NCI-H2029 (cell line): Measurements from ENCODE around the gene PRKAG2.

Experiments
- DNase-seq: peaks from one replicate; lab custom pipeline; 2025; lab: John Stamatoyannopoulos, UW

PRKAG2 gene

DNA sequence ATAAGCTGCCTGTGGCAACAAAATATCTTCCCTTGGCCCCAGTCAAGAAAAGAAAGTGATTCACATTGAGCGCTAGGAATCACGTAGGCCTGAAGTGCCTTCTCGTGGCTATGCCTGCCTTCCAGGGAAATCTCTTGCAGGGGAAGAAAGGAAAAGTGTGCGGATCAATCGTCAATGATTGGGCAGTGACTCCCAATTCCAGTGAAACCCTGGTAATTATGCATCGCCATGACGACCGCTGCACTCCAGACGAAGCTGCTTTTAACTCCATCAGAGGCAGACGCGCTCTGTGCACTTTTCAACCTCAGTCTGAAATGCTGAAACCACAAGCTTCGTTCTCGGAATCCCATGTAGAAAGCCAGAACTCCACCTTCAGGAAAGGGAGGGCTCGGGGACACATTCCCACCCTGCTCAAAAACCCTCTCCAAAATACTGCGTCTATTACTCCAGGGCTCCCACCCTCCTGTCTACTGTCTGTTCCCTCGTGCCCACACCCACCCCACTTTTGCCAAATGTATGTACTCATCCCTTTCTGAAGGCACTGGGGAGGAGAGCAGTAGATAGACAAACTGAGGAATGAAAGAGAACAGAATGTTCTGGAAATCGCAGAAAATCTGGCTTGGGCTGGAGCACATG is 24.2 kb upstream of the PRKAG2 start:
- DNase-seq, result no peak

DNA sequence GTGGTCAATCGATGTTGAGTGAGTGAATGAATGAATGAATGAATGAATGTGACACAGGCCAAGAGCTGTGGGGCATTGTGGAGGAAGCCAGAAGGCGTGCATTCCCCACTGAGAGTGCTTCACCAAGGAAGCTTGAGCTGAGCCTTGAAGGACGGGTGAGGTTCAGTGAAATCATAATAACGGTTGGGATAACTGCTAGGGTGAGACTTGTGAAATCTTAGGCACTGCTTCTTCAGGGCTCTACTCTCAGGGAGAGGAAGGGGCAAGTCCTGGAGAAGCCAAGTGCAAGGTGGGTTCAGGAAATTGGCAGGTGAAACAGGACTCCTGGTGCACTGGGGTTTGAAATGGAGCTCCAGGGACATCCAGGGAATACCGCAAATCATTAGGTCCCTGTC is 23.7 kb upstream of the PRKAG2 start:
- no peak for DNase-seq

DNA sequence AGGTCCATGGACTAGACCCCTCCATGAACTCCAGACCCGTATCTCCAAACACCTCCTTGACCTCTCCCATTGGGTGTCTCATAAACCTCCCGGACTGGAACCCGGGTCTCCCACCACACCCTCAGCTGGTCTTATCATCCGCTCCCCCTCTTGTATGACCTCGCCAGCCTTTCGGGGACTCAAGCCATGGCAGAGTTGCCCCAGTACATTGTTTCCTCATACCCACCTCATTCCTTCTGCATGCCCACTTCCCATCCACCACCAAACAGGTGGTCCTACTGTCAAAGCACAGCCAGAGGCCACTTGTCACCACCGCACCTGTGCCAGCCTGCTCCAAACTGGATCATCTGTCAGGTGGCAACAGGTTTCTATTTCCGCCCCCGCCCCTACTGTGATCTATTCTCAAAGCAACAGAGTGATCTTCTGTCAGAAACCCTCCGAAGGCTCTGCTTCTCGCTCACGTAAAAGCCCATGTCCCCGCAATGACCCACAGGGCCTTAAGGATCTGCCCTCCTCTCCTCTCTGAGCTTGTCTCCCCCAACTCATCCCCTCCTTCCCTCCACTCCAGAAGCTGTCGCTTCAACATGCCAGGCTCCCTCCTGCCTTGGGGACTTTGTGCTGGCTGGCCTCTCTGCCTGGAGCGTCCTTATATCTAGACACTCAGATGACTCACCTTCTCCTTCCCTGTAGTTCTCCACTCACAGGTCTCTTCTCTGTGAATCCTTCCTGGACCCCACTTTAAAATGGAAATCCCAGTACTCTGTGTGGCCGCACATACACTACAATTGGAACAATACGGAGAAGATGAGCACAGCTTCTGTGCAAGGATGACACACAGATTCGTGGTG is 22.8 kb upstream of the PRKAG2 start:
- DNase-seq, result no peak

GRCh38 chr7:151897951-151898686 is 21.2 kb upstream of the PRKAG2 start:
- no peak for DNase-seq

DNA sequence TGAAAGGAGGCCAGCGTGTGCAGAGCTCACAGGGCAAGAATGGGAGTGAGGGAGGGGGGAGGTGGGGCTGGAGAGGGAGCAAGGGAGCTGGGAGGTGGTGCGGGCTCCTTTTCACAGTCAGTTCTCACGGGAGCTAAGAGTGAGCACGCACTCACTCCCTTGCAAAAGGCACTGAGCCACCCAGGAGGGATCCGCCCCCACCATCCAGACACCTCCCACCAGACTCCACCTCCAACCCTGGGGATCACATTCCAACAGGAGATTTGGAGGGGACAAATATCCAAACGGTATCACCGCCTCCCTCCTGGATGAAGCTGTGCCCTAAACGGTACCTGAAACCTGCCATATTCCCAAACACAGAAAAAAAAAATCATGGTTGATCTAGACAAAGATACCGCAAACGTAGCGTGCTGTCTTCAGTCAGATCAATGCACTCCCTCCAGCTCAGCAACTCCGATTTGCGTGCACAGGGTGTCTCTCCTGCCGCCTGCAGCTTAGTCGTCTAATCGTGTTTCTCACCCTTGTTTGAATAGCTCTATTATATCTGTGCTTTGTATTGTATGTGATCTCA is 20.3 kb upstream of the PRKAG2 start:
- no peak for DNase-seq

DNA sequence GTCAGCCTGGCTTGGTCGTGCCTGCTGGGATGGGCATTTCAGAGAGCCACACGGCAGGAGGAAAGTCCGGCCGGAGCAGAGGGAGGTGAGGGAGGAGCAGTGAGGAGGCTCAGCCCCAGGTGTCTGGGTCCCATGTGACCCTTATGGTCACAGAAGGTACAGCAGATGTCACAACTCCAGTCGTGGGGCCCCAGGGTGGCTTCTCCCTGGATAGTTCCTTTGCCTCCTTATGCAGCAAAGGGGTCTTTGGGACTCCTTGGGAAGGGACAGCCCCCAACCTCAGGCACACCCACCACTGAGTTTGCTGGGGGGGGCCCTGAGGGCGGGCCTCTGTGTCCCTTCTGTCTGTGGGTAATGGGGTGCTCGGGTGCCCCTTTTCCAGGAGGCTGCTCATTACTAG is 19.6 kb upstream of the PRKAG2 start:
- no peak for DNase-seq

GRCh38 chr7:151896086-151896485 is 19.2 kb upstream of the PRKAG2 start:
- DNase-seq, result no peak

GRCh38 chr7:151895631-151896031 is 18.7 kb upstream of the PRKAG2 start:
- no peak for DNase-seq

GRCh38 chr7:151895008-151895630 is 18.2 kb upstream of the PRKAG2 start:
- DNase-seq, result no peak

DNA sequence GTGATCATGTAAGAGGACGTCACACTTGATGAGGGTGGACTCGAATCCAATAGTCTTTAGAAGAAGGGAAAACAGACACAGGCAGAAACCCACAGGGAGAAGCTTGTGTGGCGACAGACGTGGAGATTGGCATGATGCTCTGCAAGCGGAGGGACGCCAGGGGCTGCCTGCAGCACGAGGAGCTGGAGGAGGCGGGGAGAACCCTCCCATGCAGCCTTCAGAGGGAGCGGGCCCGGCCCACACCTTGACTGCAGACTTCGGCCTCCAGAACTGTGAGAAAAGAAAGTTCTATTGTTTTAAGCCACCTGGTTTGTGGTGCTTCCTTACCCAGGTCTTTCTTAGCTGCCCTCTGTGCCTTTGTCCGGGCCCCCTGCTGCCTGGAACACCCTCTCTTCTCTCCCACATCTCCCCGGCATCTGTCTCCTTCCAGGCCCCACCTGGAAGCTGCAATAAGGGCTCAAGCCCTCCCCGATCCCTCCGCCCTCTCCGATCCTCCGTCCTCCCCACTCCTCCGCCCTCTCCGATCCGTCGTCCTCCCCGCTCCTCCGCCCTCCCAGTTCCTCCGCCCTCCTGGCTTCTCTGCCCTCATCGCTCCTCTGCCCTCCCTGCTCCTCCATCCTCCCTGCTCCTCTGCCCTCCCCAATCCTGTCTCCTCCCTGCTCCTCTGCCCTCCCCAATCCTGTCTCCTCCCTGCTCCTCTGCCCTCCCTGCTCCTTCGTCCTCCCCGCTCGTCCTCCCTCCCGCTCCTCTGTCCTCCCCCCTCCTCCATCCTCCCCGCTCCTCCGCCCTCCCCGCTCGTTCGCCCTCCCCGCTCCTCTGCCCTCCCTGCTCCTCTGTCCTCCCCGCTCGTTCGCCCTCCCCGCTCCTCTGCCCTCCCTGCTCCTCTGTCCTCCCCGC is 17.4 kb upstream of the PRKAG2 start:
- DNase-seq, result no peak

GRCh38 chr7:151893405-151893923 is 16.5 kb upstream of the PRKAG2 start:
- no peak for DNase-seq

DNA sequence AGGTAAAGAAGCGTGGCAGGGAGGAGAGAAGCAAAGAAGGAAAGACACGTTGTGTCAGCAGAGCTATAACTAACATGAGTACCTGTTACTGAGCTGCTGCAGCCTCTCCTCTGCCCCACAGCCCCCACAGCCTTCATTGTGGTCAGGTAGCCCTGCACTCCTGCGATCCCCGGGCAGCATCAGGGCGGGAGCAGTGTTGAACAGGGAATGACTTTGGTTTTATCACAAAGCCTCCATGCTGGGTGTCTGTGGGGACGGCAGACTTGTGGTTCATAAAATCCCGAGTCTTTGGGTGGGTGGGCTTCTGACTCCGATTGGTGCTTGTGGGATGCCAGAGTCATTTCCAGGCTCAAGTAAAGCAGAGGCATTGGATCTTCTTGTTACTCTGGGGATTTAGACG is 14.8 kb upstream of the PRKAG2 start:
- DNase-seq, result no peak

DNA sequence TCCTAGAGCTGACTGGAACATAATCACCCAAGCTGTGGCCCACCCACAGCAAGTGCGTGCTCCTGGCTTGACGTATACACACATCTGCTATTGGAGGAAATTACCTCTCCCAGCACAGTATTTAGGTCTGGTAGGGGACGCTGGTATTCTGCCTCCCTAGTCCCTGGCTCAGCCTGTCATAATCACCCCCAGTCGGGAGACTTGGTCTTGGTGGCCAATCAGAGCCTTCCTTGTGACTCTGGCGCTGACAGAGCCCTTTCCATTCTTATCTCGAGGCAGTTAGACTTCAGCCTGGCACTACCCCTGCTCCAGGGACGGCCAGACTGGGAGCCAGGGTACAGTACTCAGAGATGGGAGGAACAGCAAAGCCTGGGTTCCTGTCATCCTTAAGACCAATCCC is 14.3 kb upstream of the PRKAG2 start:
- DNase-seq, result no peak

DNA sequence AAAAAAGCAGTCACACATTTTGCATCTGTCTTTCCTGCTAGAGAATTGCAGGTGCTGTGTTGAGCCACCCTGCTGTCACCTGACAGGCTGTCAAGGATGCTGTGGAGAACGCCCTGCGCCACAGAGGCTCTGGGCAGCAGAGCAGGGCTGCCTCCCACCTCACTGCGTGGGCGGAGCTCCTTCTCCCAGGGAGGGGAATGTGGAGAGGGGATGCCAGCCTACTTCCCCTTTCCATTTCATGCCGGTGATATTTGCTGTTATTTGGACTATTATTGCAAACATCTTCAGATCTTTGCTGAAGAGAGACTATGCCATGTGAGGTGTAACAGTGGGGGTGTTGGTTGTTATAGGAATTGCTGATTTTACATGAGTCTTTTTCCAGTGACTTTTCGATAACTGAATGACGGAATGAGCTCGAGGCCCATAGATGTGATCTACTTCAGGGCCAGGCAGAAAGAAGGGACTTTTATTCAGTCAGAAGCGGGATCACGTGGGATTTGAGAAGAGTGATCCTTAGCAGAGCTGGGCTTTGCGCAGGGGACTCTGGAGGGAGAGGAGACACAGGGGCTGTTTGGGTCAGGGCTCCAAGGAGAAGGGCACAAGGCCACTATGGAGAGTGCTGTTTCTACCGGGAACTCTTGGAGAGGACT is 13.6 kb upstream of the PRKAG2 start:
- DNase-seq, result no peak

GRCh38 chr7:151889406-151890354 is 12.8 kb upstream of the PRKAG2 start:
- no peak for DNase-seq

GRCh38 chr7:151888079-151889067 is 11.5 kb upstream of the PRKAG2 start:
- no peak for DNase-seq

DNA sequence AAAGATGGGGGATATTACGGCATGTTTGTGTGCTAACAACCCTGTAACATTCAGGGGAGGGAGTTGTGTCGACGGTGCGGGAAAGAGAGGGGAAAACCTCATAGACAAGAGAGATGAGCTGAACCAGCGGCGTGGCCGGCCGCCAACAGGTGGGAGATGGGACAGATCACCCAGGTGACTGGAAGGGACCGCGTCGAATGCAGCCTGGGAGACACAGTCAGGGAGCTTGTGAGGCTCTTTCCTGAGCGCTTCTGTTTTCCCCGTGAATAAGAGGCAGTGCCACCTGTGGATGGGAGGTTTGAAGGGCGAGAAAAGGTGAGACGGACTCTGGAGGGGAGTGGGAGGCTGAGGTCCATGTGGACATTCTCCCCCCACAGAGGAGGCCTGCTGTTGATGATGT is 9.9 kb upstream of the PRKAG2 start:
- DNase-seq, result no peak

- DNase-seq, result no peak
Measured at GRCh38 chr7:151885202-151885580, 8.3 kb upstream of the PRKAG2 start.
